Right renal pelvis (tissue), 4 donors: Measurements from ENCODE around the gene PITPNM1. TPM values are rescaled to one million over a fixed set of nuclear protein-coding genes. Genes with fewer than 3 reads are reported as not detected.
"Not testable (repeated sequence)": the region's sequence is repeated elsewhere in the genome, so short reads cannot be mapped to it uniquely, and the experiment has no call there.

Experiments
- DNase-seq, 4 donors: peaks; one replicate each; pipeline ENCODE4 v3.0.0-alpha.2; 2013; ENCODE audit warnings: low read depth in 4 of 4, low spot score in 3 of 4, missing footprints in 1 of 4
- polyA plus RNA-seq, 4 donors: library from polyadenylated mRNA; unstranded; fragments of 120-200 nt; gene quantifications; one replicate each; pipeline ENCODE4 v1.2.1, GENCODE V29; 2013; ENCODE audit not compliant: insufficient read length in 4 of 4

Gene PITPNM1
- polyA plus RNA-seq, 4 donors = 25.7 to 43.7 (median 32.1) TPM

DNA sequence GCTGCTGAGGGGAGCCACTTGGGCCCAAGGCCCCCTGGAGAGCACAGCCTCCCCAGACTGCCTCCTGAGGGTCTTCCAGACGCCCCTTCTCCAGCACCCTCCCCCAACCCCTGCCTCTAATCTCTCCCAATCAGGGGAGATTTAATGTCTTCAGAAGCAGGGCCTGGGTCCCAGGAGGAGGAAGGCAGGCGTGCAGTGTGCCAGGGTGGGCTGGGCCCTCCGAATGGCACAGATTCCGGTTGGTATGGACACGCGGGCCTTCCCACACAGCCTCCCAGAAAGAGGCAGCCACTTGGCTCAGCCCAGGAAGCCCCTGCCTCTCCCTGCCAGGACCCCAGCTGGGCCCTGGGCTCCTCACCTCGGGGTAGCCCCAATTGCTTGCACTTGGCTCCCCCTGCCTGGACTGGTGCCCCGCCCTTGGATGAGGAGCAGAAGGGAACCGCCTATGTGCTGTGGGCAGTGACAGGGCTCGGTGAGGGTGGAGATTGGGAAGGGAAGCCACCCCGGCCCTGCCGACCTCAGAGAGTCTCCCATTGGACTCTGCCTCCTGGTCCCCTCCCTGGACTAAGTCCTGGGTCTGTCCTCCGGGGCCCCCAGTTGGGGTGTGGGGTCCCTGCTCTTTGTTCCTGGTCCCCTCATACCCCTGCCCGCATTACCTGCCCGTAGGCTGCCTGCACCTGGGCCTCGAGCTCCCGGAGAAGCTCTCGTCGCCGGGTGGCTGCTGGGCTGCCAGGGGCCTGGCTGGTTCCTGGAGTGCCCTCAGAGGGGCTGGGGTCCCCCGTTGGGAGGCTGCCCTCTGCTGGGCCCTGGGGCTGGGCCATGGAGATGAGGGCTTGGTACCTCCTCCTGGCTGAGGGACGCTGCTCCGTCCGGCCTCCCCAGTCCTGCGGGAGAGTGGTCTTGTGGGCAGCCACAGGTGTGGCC, 18.7 kb upstream of the PITPNM1 start:
- no peak for DNase-seq

DNA sequence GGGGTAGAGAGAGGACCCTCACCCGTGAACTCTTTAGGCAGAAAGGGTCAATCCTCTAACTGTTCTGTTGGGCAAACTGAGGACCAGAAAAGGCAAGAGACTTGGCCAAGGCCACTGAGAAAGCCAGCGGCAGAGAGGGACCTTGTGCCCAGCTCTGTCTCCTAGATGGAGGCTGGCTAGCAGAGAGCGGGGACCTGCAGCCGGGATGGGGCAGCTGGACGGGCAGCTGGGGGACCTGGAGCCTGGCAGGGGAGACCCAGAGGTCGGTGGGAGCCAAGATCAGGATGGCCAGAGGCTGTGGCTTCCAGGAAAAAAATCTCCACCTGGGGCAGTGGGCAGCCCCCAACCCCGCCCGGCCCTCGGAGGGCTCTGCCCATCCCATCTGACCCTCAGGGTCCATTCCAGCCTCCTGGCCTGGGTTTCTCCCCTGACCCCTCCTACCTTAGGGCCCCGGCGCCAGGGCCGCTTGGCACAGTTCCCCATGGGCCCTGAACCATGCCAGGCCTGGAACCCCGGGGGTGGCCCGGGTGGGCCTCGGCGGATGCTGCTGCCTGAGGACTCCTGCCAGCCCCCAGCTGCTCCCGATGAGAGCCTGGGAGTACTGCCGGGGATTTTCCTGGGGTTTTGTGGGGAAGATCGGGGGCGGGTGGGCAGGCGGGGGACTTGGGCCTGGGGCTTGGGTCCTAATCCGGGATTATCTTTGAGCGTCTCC, 17.8 kb upstream of the PITPNM1 start, which contains the start of gene CABP2:
TSS of gene CABP2 (minus strand) at position 603 of the 712 bp plus-strand sequence. CDS start at position 483, 120 bp downstream.
- no peak for DNase-seq

DNA sequence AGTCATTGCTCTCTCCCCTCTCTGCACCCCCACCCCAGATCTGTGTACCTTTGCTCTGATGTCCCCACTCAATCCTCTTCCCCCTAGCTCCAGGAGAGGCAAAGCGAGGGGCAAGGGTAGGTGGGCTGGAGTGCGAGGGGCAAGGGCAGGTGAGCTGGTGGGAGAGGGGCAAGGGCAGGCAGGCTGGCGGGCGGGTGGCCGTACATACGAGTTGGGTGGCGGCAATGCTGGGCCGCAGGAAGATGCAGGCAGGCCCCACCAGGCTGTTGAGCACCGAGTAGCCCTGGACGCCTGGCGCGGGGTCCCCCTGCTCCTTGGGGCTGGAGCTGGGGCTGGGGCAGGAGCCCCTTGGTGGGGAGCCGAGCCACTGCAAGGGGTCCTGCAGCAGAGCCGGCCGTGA, 17.2 kb upstream of the PITPNM1 start:
- no peak for DNase-seq

DNA sequence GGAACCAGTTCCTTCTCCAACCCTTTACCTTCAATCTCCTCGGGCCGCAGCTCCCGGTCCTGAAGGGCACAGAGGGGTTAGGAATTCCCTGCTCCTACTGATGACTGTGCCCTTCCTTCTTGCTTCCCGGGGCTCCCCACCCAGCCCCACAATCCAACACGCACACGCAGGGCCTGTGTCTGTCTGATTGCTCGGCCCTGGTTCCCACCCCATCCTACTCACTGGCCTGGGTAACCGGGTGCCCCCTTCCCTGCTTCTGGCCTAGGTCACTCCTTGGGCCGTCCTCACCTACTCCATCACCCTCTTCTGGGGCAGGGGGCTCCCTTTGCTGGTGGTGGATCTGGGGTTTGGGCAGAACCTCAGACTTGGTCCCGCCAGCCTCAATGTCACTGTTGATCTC, 16.8 kb upstream of the PITPNM1 start:
- DNase-seq = no peak

DNA sequence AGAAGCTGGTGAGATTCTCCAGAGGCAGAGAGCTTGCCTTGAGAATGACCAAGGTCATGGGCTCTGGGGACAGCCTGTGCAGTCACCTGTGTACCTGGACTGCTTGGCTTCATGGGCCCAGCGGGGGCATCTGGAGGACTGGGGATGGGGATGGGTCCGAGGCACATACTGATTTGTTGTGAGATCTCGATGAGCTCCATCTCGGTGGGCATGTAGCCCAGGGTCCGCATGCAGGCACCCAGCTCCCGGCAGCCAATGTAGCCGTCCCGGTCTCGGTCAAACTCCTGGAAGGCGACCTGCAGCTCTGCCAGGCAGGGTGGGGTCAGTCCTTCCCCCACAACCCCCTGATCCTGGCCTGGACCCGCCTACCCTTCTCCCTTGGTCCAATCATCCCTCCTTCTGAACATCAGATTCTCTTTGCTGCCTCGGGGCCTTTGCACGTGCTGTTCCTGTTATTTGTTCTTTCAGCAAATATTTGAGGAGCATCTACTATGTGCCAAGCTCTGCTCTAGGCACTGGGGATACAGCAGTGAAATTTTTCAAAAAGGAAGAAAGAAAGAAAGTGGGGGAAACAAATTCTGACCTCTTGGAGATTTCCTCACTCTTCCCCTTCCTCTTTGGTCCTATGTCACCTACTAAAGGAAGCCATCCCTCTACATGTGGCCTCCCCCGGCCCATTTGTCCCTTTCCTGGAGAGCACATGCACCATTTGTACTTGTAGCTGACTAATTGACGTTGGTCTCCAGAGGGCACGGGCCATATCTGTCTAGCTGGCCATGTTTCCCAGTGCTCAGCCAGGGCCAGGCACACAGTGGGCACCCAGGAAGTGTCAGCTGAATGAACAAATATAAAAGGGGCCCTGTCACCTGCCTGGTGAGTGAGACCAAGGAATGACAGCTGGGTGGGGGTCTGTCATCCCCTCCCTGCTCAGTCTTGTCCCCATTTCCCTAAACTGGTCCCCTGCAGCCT, 16.0 kb upstream of the PITPNM1 start:
- no peak for DNase-seq

DNA sequence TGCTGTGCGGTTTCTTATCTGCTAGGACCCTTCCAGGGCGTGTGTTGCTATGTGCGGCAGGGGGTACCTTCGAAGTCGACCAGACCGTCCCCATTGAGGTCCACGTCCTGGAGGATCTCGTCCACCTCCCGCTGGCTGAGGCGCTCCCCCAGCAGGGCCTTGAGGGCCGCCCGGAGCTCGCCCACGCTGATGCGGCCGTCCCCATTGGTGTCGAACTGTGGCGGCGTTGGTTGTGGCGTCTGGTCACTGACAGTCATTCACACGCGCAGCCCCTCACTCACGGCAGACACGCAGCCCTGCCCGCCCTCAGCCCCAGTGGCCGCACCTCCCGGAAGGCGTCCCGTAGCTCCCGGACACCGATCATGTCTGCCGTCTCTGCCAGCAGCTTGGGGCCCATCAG, 14.6 kb upstream of the PITPNM1 start:
- DNase-seq = no peak

DNA sequence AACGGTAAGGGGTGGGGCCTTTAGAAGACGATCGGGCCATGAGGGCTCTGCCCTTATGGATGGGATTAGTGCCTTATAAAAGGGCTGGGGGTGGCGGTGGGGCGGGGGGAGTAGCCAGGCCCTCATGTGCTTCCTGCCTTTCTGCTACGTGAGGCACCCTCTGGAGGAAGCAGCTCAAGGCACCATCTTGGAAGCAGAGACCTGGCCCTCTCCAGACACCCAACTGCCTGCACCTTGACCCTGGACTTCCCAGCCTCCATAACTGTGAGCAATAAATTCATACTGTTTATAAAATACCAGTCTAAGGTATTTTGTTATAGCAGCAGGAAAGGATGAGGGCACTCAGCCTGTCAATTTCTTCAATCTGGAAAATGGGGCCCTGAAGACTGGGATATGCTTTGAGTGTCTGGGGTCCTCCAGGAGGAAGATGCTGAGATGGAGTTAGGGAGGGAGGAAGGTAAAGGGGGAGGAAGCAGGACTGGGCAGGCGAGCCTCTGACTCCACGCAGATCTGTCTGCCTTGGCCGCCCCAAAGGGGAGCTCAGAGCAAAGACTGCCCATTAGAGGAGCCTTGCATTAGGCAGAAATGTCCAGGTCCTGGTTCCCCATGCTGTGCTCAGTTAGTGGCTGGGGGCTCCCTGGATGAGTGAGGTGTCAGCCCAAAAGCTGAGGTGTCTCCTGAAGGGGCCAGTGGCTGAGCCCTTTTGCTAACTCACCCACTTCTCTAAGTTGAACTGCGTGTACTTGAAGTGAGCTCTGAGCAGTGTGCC, 12.8 kb upstream of the PITPNM1 start:
- no peak for DNase-seq

DNA sequence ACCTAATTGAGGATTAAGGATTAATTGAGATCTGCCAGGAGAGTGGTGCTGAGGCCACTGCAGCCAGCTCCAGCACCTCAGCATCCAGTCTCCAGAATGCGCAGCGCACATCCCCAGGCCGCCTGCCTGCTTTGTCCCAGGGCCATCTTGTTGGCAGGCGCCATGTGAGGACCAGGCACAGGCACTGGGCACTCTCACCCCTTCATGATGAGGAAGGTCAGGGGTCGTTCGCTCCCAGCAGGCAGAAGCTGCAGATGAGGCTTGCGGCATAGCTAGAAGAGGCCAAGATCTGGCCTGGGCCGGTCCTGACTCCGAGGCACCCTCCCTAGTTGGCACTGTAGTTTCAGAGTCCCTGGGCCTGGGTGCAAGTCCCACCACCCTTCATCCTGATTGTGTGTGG, 11.6 kb upstream of the PITPNM1 start:
- no peak for DNase-seq

DNA sequence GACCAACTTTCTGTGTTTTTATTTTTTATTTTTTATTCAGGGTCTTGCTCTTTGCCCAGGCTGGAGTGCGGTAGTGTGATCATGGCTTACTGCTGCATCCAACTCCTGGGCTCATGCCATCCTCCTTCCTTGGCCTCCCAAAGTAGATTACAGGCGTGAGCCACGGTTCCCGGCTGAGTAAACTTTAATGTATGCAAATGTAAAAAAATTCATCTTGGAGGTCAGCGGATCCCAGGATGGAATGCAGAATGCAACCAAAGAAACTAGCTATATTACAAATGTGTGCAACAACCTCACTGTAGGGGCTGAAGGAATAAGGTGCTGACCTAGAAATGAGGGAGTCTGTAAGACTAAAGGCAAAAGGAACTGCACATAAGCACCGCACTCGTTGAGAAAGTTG, 9.0 kb upstream of the PITPNM1 start:
- DNase-seq = no peak

DNA sequence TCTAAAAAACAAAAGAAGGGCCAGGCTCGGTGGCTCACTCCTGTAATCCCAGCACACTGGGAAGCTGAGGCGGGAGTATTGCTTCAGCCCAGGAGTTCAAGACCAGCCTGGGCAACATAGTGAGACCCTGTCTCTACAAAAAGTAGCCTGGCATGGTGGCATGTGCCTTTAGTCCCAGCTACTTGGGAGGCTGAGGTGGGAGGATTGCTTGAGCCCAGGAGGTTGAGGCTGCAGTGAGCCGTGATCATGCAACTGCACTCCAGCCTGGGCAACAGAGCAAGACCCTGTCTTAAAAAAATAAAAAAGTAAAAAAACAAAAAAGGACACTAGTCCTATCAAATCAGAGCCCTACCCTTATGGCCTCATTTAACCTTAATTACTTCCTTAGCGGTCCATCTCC, 6.4 kb upstream of the PITPNM1 start:
- DNase-seq = not testable (repeated sequence)

DNA sequence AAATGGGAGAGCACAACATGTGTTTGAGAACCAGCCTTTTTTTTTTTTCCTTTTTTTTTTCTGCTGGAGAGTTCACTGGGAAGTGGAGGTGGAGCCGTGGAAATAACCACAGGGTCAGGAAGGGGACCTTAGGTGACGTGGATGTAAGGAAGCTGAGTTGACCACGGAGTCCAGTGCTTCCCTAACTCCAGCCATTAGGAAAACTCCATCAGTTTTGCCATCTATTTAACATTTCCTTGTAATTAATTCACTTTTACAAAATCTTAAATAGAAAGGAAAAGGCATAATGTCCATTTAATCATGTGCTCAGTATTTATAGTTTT, 4.8 kb upstream of the PITPNM1 start:
- DNase-seq = no peak

DNA sequence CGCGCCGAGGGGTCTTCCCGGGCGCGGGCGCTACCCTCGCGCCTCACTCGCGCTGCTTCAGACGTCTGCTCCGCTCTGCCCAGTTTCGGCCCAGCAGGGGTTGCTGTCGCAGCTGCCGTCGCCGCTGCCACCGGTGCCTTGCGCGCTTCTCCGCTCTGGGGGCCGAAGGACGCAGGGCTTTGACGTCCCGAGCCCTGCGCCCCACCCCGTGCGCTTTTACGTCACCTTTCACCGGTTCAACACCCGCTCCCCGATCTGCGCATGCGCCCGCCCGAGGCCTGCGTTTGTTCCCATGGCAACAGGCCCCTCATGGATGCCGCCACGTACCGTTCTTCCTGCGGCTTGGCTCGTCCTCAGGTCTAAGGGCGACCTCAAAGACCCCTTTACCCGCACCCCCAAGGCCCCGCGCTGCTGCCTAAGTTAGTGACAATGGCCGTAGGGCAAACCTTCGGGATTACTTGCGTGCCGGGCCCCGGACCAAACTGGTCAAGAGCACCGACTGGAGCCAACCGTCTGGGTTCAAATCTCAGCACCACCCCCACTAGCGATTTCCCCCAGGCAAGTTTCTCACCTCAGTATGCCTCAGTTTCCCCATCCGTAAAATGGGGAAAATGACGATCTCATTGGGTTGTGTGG, 3.4 kb upstream of the PITPNM1 start:
- peak; percentile 92 to 98 (median 92) for DNase-seq

DNA sequence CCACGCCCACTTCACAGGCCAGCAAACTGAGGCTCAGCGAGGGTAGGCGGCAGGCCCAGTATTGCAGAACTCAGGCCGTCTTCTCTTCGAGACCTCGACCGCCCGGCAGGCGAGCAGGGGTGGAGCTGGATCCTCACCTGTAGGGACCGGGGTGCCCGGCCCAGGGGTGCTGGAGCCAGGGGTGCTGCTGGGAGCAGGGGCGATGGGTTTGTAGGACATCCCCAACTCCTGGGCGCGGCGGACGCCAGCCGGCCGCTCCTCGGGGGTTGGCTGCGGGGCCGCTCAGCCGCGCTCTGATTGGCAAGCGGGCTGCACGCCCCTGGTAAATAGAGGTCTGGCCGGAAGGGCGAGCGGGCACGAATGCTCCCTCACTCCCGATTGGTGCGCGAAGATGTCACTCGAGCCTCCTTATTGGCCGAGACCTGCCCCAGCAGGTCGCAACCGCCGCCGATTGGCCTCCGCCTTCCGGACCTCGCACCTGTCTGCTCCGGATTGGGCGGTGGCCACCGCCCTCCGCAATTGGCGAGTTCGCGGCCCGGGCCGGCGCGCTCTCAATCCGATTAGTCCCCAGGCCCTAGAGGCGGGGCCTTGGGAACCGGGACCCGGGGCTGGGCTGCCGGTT, 2.8 kb upstream of the PITPNM1 start, which contains the start of gene CDK2AP2:
TSS of gene CDK2AP2 (minus strand) at position 299 of the 622 bp plus-strand sequence. CDS start at position 219, 80 bp downstream.
- peak; percentile 93 to 97 (median 95) for DNase-seq

DNA sequence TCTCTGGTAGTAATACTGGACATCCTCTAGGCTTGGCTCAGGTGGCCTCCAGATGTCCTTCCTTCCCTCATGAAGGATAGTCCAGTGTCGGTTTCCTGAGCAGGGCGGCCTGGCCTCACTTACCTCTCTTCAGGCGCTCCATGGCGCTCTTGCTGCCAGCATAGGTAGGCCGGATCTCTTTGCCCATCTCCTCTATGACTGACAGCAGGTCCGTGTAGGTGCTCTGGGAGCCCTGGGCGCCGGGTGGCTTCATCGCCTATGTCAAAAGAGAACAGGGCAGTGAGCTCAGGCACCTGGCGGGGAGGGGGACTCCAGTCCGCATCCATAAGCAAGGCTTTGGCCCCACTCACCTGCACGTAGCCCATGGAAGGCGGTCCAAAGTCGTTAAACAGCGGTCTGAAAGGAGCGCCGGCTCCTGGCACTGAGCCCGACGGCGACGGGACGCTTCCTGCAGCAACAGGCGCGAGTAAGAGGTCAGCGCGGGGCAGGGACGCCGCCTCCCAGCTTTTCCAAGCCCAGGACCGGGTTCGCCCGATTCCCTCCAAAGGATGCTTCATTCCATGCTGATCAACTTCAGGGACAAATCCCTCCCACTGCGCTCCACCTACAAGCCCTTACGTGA, 2.2 kb upstream of the PITPNM1 start:
- no peak for DNase-seq

DNA sequence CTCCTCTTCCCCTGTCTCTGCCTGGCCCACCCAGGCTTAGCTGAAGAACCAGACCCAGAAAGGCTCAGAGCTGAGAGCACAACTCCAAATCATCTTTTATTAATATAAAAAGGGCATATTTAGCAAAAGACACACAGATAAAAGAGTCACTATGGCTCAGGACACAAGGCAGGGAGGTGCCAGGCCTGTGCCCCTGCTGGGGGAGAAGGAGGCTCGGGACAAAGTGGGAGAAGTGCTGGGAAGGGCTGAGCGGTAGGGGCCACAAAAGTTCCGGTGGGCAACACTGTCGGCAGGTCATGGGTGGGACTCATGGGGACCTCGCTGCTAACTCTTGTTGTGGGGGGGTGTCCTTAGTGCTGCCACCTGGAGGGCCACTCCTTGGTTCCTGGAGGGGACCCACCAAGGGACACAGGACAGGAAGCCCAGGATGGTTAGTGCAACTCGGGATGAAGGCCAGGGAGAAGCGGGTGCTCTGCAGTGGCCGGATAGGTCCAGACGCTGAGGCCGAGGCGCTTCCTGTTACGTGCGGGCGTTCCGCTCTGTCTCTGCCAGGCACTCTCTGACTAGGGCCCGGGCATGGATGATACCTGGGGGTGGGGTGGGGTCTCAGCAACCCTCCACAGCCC, 1.4 kb upstream of the PITPNM1 start:
- no peak for DNase-seq

DNA sequence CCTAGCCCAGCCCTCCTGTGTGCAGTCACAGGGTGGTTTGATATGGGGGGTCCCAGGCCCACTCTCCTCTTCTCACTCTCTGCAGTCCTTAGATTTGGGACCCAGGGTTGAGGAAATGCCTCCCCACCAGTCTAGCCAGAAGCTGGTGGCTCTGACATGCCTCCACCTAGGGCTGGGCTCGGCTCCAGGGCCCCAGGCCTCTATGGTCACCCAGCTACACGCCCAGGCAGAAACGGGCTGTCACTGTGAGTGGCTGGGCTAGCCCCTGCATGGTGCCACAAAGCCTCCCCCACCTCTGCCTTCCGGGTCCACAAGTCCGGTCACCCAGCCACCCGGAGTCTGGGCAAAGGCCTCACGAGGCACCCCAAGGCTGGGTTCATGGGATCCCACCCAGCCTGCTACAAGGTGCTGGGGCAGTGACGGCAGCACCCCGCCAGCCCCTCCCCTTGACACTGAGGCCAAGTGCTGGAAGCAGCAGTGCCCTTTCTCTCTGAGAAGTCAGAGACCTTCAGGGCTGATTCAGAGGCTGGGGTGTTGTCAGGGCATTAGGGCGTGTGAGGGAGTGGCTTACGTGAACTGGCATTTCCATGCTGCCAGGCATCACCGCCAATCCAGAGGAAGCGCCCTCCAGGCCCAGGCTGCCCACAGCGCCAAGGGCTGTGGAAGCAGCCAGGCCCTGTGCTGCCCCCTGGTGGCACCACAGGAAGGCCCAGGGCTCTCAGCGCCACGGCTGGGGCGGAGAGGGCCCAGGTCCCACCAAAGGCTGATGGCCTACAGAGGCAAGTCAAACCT, 638 bp upstream of the PITPNM1 start:
- DNase-seq = peak; percentile 69 to 79 (median 73)
